ENCODE measurements around the gene KCNMA1. TPM values are rescaled to one million over a fixed set of nuclear protein-coding genes. Genes with fewer than 3 reads are reported as not detected.

Gene KCNMA1
- total RNA-seq, 8 experiments from 2014 or later = 4.3 to 81.4 (median 17.3) TPM

DNA sequence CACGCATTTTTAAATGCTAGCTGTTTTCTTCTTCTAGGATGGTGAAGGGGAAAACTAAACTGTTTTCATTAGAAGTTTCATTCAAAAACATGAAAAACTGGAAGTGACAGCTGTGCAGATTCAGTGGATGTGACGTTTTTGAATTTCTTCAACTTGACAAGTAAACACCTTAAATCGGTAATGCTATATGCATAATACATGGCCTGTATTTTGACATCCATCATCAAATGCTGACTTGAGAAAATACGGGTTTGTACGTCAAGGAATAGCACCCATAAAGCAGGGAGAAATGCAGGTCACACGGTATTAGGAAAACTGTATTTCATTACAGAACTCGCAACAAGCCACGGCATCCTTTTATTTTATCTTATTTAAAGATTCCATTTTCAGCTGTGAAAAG is 720.5 kb downstream of the KCNMA1 start:
- no peak overlapping the region for H3K27ac ChIP-seq
- H3K4me3 ChIP-seq = no peak overlapping the region

GRCh38 chr10:76916536-76916935 is 721.1 kb downstream of the KCNMA1 start:
- ATAC-seq (replicated peaks in 6 of 8) = no peak
- H3K27ac ChIP-seq = no peak overlapping the region
- WGBS, 10 experiments = 69 to 100% (median 83%) methylated on average over 1 to 4 of the region's 4 CpGs; no CpG with 5 or more reads in 1 of the 10 experiments

More for the DNA sequence above, 720.5 kb downstream of the KCNMA1 start:
- in situ Hi-C loops (cut with MboI; ENCODE audit: low pct_unique_long_range_greater_than_20kb in 2 of 9, low sequenced_read_pairs in 9 of 9, unreplicated experiment in 9 of 9) = no loop called here
- no peak for ATAC-seq (replicated peaks in 6 of 8)
- peaks cover 13 to 21% of the 10 kb centered on the region in 2 donors for H3K4me1 ChIP-seq (replicated peaks in 1 of 2)
- 80 to 97% (median 89%) methylated on average over 4 to 8 of the region's 8 CpGs for WGBS, 10 experiments

GRCh38 chr10:76915316-76915715 is 722.3 kb downstream of the KCNMA1 start:
- in situ Hi-C loops (cut with MboI; ENCODE audit: low pct_unique_long_range_greater_than_20kb in 2 of 9, low sequenced_read_pairs in 9 of 9, unreplicated experiment in 9 of 9) = no loop called here
- peak in 3 of 8 experiments; percentile 32 to 96 (median 53) for ATAC-seq (replicated peaks in 6 of 8)
- H3K27ac ChIP-seq = no peak overlapping the region
- H3K4me3 ChIP-seq = no peak overlapping the region
- WGBS, 10 experiments = 40 to 100% (median 89%) methylated on average over 1 to 2 of the region's 2 CpGs; no CpG with 5 or more reads in 2 of the 10 experiments
- peaks cover 2 to 4% of the 10 kb centered on the region in 2 donors for H3K4me1 ChIP-seq (replicated peaks in 1 of 2)

More at GRCh38 chr10:76916536-76916935, 721.1 kb downstream of the KCNMA1 start:
- no peak overlapping the region for H3K4me3 ChIP-seq
- in situ Hi-C loops (cut with MboI; ENCODE audit: low pct_unique_long_range_greater_than_20kb in 2 of 9, low sequenced_read_pairs in 9 of 9, unreplicated experiment in 9 of 9) = no loop called here
- H3K4me1 ChIP-seq (replicated peaks in 1 of 2) = peaks cover 9 to 16% of the 10 kb centered on the region in 2 donors

GRCh38 chr10:76911184-76911583 is 726.4 kb downstream of the KCNMA1 start:
- Histone ChIP-seq H3K27ac (no peak overlapping the region), H3K4me1 (replicated peaks in 1 of 2) (peaks cover 0 to 8% of the 10 kb centered on the region in 2 donors), H3K4me3 (no peak overlapping the region)
- in situ Hi-C loops (cut with MboI; ENCODE audit: low pct_unique_long_range_greater_than_20kb in 2 of 9, low sequenced_read_pairs in 9 of 9, unreplicated experiment in 9 of 9) = no loop called here
- 40 to 88% (median 84%) methylated on average over 1 of the region's 1 CpG; no CpG with 5 or more reads in 6 of the 10 experiments for WGBS, 10 experiments
- ATAC-seq (replicated peaks in 6 of 8) = no peak

GRCh38 chr10:76910184-76910962 is 727.2 kb downstream of the KCNMA1 start:
- WGBS, 10 experiments = 20 to 100% (median 82%) methylated on average over 1 to 8 of the region's 8 CpGs; no CpG with 5 or more reads in 1 of the 10 experiments
- H3K27ac ChIP-seq = no peak overlapping the region
- peaks cover 0 to 7% of the 10 kb centered on the region in 2 donors for H3K4me1 ChIP-seq (replicated peaks in 1 of 2)
- in situ Hi-C loops (cut with MboI; ENCODE audit: low pct_unique_long_range_greater_than_20kb in 2 of 9, low sequenced_read_pairs in 9 of 9, unreplicated experiment in 9 of 9) = no loop called here
- no peak for ATAC-seq (replicated peaks in 6 of 8)
- no peak overlapping the region for H3K4me3 ChIP-seq

DNA sequence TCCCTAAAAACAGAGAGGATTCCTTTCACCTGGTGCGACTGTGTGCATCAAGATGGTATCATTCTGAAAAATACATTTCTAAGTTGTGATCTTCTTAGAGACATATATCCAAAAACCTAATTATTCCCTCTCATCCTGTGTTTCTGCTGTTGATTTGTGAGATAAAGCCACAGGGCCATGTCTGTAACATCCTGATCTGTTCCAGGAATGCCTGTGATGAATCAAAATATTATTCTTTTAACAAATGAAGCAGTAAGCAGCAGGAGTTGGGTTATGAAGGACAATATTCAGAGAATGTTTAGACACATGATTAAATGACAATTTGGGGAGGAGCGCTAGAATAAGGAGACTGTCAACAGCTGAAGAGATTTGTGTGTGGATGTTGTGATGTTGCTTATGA is 731.4 kb downstream of the KCNMA1 start:
- H3K4me1 ChIP-seq (replicated peaks in 1 of 2) = peaks cover 0 to 6% of the 10 kb centered on the region in 2 donors
- no peak overlapping the region for H3K4me3 ChIP-seq
- 17 to 100% (median 95%) methylated on average over 1 to 2 of the region's 2 CpGs for WGBS, 10 experiments
- ATAC-seq (replicated peaks in 6 of 8) = peak in 1 of 8 experiments; percentile 64
- H3K27ac ChIP-seq = no peak overlapping the region
- in situ Hi-C loops (cut with MboI; ENCODE audit: low pct_unique_long_range_greater_than_20kb in 2 of 9, low sequenced_read_pairs in 9 of 9, unreplicated experiment in 9 of 9) = no loop called here

- H3K4me1 ChIP-seq (replicated peaks in 1 of 2) = peaks cover 0 to 6% of the 10 kb centered on the region in 2 donors
- in situ Hi-C loops (cut with MboI; ENCODE audit: low pct_unique_long_range_greater_than_20kb in 2 of 9, low sequenced_read_pairs in 9 of 9, unreplicated experiment in 9 of 9) = no loop called here
- 42 to 100% (median 90%) methylated on average over 1 to 4 of the region's 5 CpGs for WGBS, 10 experiments
- ATAC-seq (replicated peaks in 6 of 8) = no peak
- H3K27ac ChIP-seq = no peak overlapping the region
- H3K4me3 ChIP-seq = no peak overlapping the region
Observed at GRCh38 chr10:76905251-76905650, 732.4 kb downstream of the KCNMA1 start.

DNA sequence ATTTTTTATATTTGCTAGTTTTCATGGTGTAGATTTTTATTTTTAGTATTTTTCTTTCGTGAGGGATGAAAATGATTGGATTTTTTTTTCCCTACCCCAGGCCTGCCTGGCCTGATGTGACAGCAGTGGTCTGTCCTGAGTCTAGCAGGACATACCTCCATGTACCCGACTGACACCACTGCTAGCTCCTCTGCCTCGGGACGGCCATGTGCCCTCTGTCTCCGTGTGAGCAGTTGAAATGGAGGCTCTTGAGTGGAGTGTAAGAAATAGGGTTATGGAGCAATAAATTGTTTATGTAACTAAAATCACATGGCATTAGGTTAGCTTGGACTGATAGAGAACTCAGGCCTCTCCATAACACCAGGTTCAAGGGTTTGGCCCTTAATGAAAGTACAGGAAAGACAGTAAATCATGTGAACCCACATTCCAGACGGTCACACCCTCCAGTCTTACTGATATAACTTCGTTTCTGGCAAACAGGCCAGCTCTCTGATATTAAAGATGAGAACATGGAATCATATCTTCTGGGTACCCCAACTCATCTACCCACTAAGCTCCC is 734.1 kb downstream of the KCNMA1 start:
- in situ Hi-C loops (cut with MboI; ENCODE audit: low pct_unique_long_range_greater_than_20kb in 2 of 9, low sequenced_read_pairs in 9 of 9, unreplicated experiment in 9 of 9) = no loop called here
- H3K4me3 ChIP-seq = no peak overlapping the region
- H3K4me1 ChIP-seq (replicated peaks in 1 of 2) = peaks cover 0 to 6% of the 10 kb centered on the region in 2 donors
- ATAC-seq (replicated peaks in 6 of 8) = no peak
- 40 to 79% (median 56%) methylated on average over 2 to 7 of the region's 7 CpGs for WGBS, 10 experiments
- H3K27ac ChIP-seq = no peak overlapping the region

DNA sequence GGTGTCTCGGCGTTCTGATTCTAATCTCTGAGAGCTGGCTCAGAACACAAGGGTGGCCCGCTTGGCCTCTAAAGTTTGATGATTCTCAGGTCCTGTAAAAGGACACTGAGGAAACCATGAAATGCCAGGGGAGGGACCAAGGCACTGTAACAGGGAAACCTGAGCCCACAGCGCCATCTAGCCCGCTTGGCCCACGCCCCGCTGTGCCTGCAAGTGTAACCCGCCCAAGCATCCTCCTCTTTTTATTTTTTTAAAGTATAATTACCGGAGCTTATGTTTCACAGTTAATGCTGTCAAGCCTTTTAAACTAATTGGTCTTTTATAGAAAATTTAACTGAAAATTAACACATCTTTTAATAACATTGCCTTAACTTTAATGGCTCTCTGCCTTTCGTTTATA is 734.7 kb downstream of the KCNMA1 start:
- Histone ChIP-seq H3K4me3 (no peak overlapping the region), H3K4me1 (replicated peaks in 1 of 2) (peaks cover 0 to 6% of the 10 kb centered on the region in 2 donors), H3K27ac (no peak overlapping the region)
- peak in 7 of 8 experiments; percentile 29 to 85 (median 72) for ATAC-seq (replicated peaks in 6 of 8)
- in situ Hi-C loops (cut with MboI; ENCODE audit: low pct_unique_long_range_greater_than_20kb in 2 of 9, low sequenced_read_pairs in 9 of 9, unreplicated experiment in 9 of 9) = no loop called here
- 50 to 100% (median 85%) methylated on average over 1 to 10 of the region's 10 CpGs for WGBS, 10 experiments

DNA sequence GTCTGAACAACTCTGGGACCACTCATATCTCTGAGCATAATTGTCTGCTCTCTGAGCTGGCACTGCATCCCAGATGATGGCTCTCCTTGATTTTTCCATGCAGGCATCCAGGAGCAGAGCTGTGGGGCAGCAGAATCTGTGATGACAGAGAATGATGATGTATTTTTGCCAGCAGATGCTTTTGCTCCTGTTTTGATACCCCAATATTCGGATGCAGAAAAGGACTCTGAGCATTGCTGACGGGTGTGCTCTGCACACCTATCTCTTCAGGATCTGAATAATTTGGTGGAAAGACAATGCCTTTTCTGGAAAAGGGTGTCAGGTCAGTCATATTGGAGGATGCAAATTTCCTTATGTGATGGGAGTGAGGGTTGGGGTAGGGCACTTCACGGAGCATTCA is 735.9 kb downstream of the KCNMA1 start:
- Histone ChIP-seq H3K4me1 (replicated peaks in 1 of 2) (peaks cover 0 to 5% of the 10 kb centered on the region in 2 donors), H3K27ac (no peak overlapping the region), H3K4me3 (no peak overlapping the region)
- ATAC-seq (replicated peaks in 6 of 8) = no peak
- in situ Hi-C loops (cut with MboI; ENCODE audit: low pct_unique_long_range_greater_than_20kb in 2 of 9, low sequenced_read_pairs in 9 of 9, unreplicated experiment in 9 of 9) = no loop called here
- WGBS, 10 experiments = 90 to 100% (median 96%) methylated on average over 2 to 3 of the region's 3 CpGs; no CpG with 5 or more reads in 6 of the 10 experiments

DNA sequence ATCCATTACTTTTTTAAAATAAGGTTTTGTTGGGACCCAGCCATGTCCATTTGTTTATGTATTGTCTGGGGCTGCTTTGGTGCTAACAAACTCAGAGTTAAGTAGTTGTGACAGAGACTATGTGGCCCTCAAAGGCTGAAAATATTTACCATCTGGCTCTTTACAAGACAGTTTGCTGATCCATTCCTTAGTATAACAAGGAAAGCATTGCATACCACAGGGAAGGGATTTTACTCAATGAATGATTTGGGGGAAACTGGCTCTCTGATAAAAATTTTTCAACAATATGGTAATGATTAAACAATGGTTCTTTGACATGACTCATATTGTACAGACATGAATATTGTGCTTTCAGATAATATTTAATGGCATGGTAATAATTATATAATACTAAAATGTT is 738.1 kb downstream of the KCNMA1 start:
- H3K4me3 ChIP-seq = no peak overlapping the region
- no peaks in the 10 kb centered on the region for H3K4me1 ChIP-seq (replicated peaks in 1 of 2)
- ATAC-seq (replicated peaks in 6 of 8) = no peak
- in situ Hi-C loops (cut with MboI; ENCODE audit: low pct_unique_long_range_greater_than_20kb in 2 of 9, low sequenced_read_pairs in 9 of 9, unreplicated experiment in 9 of 9) = no loop called here
- no peak overlapping the region for H3K27ac ChIP-seq

- Histone ChIP-seq H3K27ac (no peak overlapping the region), H3K4me1 (replicated peaks in 1 of 2) (no peaks in the 10 kb centered on the region), H3K4me3 (no peak overlapping the region)
- in situ Hi-C loops (cut with MboI; ENCODE audit: low pct_unique_long_range_greater_than_20kb in 2 of 9, low sequenced_read_pairs in 9 of 9, unreplicated experiment in 9 of 9) = no loop called here
- ATAC-seq (replicated peaks in 6 of 8) = no peak
- 14 to 95% (median 69%) methylated on average over 1 to 5 of the region's 5 CpGs; no CpG with 5 or more reads in 2 of the 10 experiments for WGBS, 10 experiments
Observed at GRCh38 chr10:76892766-76893479, 744.7 kb downstream of the KCNMA1 start.
